GM18526 (cell line): ENCODE results near the gene KRTDAP.

Source experiments
- POLR2A ChIP-seq: IDR thresholded peaks from 3 replicates; pipeline ENCODE4 v1.6.1; 2011; ENCODE audit not compliant: insufficient read length; ENCODE audit errors: extremely low read depth

KRTDAP gene

GRCh38 chr19:35447606-35448469 is 42.4 kb downstream of the KRTDAP start, which contains the start of gene FFAR2:
FFAR2 (plus strand) TSS chr19:35448257; CDS start chr19:35449715, 1,458 bp downstream.
- TF ChIP-seq POLR2A: no peak

DNA sequence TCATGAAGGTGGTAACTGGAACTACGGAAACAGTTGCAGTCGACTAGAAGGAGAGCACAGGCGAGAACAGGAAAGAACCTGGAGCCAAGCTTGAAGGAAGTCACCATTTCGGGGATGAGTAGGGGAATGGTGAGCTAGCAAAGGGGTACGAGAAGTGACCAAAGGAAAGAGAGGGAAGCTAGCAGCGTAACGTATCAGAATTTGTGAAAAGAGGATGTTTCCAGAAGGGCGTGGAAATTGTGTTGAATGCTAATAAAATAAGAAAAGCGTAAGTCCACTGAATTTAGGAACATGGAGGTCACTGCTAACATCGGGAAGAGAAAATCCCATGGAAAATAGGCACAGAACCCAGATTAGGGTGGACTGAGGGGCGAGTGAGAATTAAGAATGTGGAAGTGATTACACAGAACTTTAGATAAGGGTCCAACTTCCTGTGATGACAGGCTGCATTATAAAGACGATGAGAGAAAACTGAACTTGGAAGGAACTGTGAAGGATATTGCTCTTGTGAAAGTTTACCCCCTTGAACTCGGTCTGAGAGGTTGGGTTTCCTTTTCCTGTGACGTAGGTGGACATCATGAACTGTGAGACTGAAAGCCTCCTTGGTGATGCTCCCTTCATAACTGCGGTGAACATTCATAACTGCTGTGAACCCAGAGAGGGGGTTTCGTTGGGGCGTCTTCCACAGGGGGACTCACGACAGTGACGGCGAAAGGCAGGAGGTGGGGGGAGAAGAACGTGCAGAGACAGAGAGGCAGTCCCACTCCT is 44.3 kb downstream of the KRTDAP start:
- no peak for TF ChIP-seq POLR2A

GRCh38 chr19:35444735-35445134 is 45.5 kb downstream of the KRTDAP start:
- TF ChIP-seq POLR2A: no peak

GRCh38 chr19:35442091-35442490 is 48.2 kb downstream of the KRTDAP start:
- no peak for TF ChIP-seq POLR2A

GRCh38 chr19:35439921-35440320 is 50.3 kb downstream of the KRTDAP start:
- no peak for TF ChIP-seq POLR2A

DNA sequence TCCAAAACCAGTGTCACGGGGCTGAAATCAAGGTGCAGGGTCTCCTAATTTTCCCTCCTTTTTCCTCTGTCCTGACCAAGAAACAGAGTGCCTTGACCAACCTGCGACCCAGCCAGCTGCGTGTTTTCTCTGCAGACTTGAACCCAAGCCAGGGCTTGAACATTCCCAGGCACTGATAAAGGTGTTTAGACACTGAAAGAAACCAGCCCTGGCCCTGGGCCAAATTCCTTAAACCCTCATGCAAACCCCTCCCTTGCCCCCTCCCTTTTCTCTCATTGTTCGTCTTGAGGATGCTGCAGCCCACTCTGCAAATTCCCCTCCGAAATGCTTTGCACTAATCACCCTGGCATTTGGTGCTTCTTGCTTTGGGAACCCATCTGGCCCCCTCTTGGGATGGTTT is 51.7 kb downstream of the KRTDAP start:
- TF ChIP-seq POLR2A: no peak

GRCh38 chr19:35438096-35438495 is 52.2 kb downstream of the KRTDAP start:
- no peak for TF ChIP-seq POLR2A

DNA sequence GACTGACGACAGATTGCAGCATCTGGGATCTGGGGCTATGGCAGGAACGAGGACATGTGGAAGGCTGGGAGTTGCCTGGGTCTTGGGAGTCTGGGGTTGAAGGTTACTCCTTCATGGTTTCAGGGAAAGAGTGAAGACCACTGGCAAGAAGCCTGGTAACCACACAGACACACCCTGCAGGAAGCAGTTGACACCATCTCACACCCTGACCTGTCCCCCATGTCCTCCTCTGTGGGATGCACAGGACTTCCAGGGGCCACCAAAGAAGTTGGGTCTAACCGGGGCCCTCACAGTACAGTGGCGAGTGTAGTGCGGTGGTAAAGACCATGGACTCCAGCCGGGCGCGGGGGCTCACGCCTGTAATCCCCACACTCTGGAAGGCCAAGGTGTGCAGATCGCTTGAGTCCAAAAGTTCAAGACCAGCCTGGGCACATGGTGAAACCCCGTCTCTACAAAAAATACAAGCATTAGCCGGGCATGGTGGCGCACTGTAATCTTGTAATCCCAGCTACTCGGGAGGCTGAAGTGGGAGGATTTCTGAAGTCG is 52.8 kb downstream of the KRTDAP start:
- TF ChIP-seq POLR2A: no peak
